ENCODE results near the gene NECTIN4. TPM values are rescaled to one million over a fixed set of nuclear protein-coding genes. Genes with fewer than 3 reads are reported as not detected.

Gene NECTIN4
- total RNA-seq = 0.66 TPM
- polyA plus RNA-seq = 4.7 TPM
- long read RNA-seq, donor 1 = 0 reads
- long read RNA-seq, donor 2 = 0 reads
- long read RNA-seq, donor 3 = 0 reads
- long read RNA-seq, donor 4, partial matches to known transcripts = 13 of 57 reads
- long read RNA-seq, donor 4, other reads (novel, unspliced or antisense) = 44 of 57 reads
- long read RNA-seq, donor 5 = 0 reads
- long read RNA-seq, donor 6 = 0 reads
- long read RNA-seq, donor 7, partial matches to known transcripts = 50 of 103 reads
- long read RNA-seq, donor 7, other reads (novel, unspliced or antisense) = 53 of 103 reads
- long read RNA-seq, donor 8 = 0 reads
- long read RNA-seq, donor 9 = 0 reads
- long read RNA-seq, donor 10 = 0 reads

DNA sequence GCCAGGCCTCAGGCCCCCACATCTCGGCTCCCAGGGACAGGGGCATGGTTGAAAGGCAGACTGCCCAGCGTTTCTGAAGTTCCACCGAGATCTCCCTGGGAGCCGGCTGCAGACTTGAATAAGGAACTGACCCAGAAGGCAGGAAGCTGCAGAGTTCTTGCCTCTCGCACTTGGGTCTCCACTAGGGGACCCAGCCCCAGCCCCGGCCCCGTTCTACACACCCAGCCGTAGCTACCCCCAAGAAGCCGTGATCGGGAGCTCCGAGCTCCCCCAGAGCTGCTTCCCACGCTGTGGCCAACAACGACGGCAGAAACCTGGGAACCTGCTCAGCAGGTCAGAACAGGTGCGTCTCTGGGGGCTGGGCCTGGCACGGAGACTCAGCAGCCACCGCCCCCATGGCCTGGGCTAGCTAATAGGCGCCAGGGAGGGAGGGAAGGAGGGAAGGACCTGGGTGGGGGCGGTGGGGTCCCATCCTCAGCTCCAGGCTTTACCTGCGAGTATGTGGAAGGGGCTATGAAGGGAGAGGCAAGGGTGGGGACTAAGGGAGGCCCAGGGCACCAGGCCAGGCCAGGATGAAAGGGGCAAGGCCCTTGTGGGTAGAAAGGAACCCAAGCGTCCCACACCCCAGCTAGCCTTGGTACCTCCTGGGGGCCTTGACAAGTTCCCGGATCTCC is at the start of gene NECTIN4:
NECTIN4 (minus strand) TSS at position 308 of the 674 bp plus-strand sequence; CDS start at position 46, 262 bp downstream.
- no peak for DNase-seq (ENCODE audit: low read depth in 6 of 9, low spot score in 9 of 9)
- H3K9me3 ChIP-seq (ENCODE audit: control insufficient read depth in 2 of 2, insufficient read depth in 1 of 2, low read length in 1 of 2) = no peaks in the 10 kb centered on the region
- H3K4me1 ChIP-seq (ENCODE audit: control insufficient read depth in 2 of 2, insufficient read depth in 2 of 2, low read length in 2 of 2) = peaks cover 0 to 3% of the 10 kb centered on the region in 2 donors
- no peaks in the 10 kb centered on the region for H3K36me3 ChIP-seq (ENCODE audit: control insufficient read depth in 2 of 2, insufficient read depth in 2 of 2, low read length in 1 of 2)
- 88% methylated on average over 22 of the region's 22 CpGs for WGBS
- no peak within 1 kb of the TSS for H3K4me3 ChIP-seq (ENCODE audit: low read length in 2 of 2)
- H3K27me3 ChIP-seq (ENCODE audit: control insufficient read depth in 2 of 2, insufficient read depth in 1 of 2, low read length in 1 of 2) = no peaks in the 10 kb centered on the region
- no peak within 1 kb of the TSS for H3K27ac ChIP-seq (ENCODE audit: low read depth in 1 of 2, low read length in 1 of 2)

DNA sequence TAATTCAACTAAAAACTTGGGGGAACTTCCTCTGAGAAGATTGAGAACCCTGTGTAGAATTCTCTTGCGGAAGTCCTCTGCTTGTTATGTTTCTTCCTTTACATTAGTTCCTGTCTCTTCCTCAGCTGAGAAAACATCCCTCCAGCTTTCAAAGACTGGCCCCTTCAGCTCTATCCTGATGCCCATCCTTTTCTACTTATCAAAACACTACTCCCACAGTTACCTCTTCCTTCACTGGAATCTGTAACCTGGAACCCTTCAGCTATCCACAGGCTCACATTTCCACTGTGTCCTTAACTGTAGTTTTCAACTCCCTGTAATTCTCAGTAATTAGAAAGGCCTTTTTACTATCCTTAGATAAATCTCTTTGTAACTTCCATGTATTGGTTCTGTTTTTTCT is 49.1 kb upstream of the NECTIN4 start:
- no peaks in the 10 kb centered on the region for H3K27me3 ChIP-seq (ENCODE audit: control insufficient read depth in 2 of 2, insufficient read depth in 1 of 2, low read length in 1 of 2)
- peaks cover 3 to 6% of the 10 kb centered on the region in 2 donors for H3K4me1 ChIP-seq (ENCODE audit: control insufficient read depth in 2 of 2, insufficient read depth in 2 of 2, low read length in 2 of 2)
- H3K9me3 ChIP-seq (ENCODE audit: control insufficient read depth in 2 of 2, insufficient read depth in 1 of 2, low read length in 1 of 2) = no peaks in the 10 kb centered on the region
- WGBS = 94% methylated on average over 1 of the region's 1 CpG
- H3K36me3 ChIP-seq (ENCODE audit: control insufficient read depth in 2 of 2, insufficient read depth in 2 of 2, low read length in 1 of 2) = peaks cover 0 to 3% of the 10 kb centered on the region in 2 donors
- H3K4me3 ChIP-seq (ENCODE audit: low read length in 2 of 2) = no peak overlapping the region
- H3K27ac ChIP-seq (ENCODE audit: low read depth in 1 of 2, low read length in 1 of 2) = no peak overlapping the region
- no peak for DNase-seq (ENCODE audit: low read depth in 6 of 9, low spot score in 9 of 9)

DNA sequence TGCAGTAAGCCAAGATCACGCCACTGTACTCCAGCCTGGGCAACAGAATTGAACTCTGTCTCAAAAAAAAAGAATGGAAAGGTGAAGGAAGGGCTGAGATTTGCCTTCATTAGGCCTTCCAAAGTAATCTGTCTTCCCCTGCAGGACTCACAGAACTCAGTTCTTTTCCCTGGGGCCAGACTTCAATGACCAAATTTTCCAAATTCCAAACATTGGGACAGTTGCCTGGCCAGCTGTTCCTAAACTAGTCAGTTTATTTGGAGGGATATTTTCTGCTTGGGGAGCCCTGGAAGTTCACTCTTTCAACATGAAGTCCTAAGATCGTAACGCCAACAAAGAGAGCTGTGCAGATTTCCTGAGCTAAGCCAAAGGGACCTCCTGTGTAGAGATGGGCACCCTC is 48.5 kb upstream of the NECTIN4 start:
- Histone ChIP-seq H3K27me3 (ENCODE audit: control insufficient read depth in 2 of 2, insufficient read depth in 1 of 2, low read length in 1 of 2) (no peaks in the 10 kb centered on the region), H3K9me3 (ENCODE audit: control insufficient read depth in 2 of 2, insufficient read depth in 1 of 2, low read length in 1 of 2) (no peaks in the 10 kb centered on the region), H3K27ac (ENCODE audit: low read depth in 1 of 2, low read length in 1 of 2) (no peak overlapping the region), H3K4me3 (ENCODE audit: low read length in 2 of 2) (no peak overlapping the region), H3K4me1 (ENCODE audit: control insufficient read depth in 2 of 2, insufficient read depth in 2 of 2, low read length in 2 of 2) (peaks cover 6 to 8% of the 10 kb centered on the region in 2 donors), H3K36me3 (ENCODE audit: control insufficient read depth in 2 of 2, insufficient read depth in 2 of 2, low read length in 1 of 2) (peaks cover 0 to 3% of the 10 kb centered on the region in 2 donors)
- WGBS = 96% methylated on average over 3 of the region's 3 CpGs
- no peak for DNase-seq (ENCODE audit: low read depth in 6 of 9, low spot score in 9 of 9)

DNA sequence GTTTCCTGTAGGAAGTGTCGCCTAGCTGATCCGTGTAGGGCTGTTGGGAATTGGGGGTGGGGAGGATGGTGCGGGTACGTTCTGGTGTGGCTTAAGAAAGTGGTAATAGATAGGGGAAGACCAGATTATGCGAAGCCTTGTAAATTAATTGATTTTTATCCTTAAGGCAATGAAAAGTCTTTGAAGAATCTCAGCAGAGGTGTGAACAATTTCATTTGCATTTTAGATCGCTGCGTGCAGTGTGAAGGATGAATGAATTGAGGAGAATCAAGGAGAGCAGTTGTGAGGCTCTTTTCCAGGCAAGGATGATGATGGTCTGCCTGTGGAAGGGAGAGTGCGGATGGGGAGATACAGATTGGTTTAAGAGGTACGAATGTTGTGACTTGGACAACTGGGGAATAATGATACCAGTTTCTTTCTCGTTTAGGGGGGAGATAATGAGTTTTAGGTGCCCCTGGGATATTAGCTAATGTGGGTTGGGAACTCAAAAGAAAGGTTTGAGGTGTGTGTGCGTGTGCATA is 43.9 kb upstream of the NECTIN4 start:
- H3K36me3 ChIP-seq (ENCODE audit: control insufficient read depth in 2 of 2, insufficient read depth in 2 of 2, low read length in 1 of 2) = peaks cover 0 to 26% of the 10 kb centered on the region in 2 donors
- peak overlapping the region; percentile 63 to 80 for H3K4me3 ChIP-seq (ENCODE audit: low read length in 2 of 2)
- no peaks in the 10 kb centered on the region for H3K9me3 ChIP-seq (ENCODE audit: control insufficient read depth in 2 of 2, insufficient read depth in 1 of 2, low read length in 1 of 2)
- H3K27me3 ChIP-seq (ENCODE audit: control insufficient read depth in 2 of 2, insufficient read depth in 1 of 2, low read length in 1 of 2) = no peaks in the 10 kb centered on the region
- no peak for DNase-seq (ENCODE audit: low read depth in 6 of 9, low spot score in 9 of 9)
- WGBS = 13% methylated on average over 11 of the region's 11 CpGs
- peak overlapping the region; percentile 80 to 93 for H3K27ac ChIP-seq (ENCODE audit: low read depth in 1 of 2, low read length in 1 of 2)
- H3K4me1 ChIP-seq (ENCODE audit: control insufficient read depth in 2 of 2, insufficient read depth in 2 of 2, low read length in 2 of 2) = peaks cover 17 to 27% of the 10 kb centered on the region in 2 donors

DNA sequence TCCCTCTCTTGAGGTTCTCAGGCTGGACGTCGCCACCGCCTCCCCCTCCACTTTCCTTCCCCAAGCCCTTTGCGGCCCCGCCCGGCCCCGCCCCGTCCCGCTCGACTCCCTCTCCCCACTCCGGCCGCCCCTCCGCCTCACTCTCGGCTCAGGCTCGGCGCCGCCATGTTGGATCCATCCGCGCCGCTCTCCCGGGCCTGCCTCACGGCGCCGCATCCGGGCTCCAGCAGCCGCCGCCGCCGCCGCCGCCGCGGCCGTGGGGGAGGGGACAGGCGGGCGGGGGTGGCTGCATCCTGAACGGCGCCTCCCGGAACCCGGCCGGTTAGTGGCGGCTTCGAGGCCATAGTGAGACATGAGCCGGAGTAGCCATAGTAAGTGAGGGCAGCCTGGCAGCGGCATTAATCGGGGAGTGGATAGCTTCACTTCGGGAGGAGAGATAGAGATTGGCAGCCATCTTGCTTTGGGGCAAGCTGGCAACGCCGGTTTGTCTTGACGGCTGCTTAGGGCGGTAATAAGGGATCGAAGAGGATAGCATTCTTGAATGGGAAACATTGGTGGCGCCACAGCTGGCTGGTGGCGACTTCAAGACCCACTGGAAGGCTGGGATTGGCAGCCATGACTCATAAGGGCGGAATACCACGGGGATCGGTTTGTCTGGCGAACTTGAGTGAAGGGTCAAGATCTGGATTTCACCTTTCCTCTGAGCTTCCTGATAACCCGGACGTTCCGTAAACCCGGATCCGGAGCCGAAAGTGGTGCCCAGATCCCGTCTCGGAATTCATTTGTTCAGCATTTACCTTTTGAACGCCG is 43.3 kb upstream of the NECTIN4 start, which contains the start of gene DEDD:
DEDD (minus strand) TSS at position 258 of the 810 bp plus-strand sequence. CDS start 8,205 bp downstream, outside the sequence.
- WGBS = under 1% methylated on average over 68 of the region's 68 CpGs
- H3K27ac ChIP-seq (ENCODE audit: low read depth in 1 of 2, low read length in 1 of 2) = peak within 1 kb of the TSS; percentile 80 to 93
- peaks cover 23 to 29% of the 10 kb centered on the region in 2 donors for H3K4me1 ChIP-seq (ENCODE audit: control insufficient read depth in 2 of 2, insufficient read depth in 2 of 2, low read length in 2 of 2)

DNA sequence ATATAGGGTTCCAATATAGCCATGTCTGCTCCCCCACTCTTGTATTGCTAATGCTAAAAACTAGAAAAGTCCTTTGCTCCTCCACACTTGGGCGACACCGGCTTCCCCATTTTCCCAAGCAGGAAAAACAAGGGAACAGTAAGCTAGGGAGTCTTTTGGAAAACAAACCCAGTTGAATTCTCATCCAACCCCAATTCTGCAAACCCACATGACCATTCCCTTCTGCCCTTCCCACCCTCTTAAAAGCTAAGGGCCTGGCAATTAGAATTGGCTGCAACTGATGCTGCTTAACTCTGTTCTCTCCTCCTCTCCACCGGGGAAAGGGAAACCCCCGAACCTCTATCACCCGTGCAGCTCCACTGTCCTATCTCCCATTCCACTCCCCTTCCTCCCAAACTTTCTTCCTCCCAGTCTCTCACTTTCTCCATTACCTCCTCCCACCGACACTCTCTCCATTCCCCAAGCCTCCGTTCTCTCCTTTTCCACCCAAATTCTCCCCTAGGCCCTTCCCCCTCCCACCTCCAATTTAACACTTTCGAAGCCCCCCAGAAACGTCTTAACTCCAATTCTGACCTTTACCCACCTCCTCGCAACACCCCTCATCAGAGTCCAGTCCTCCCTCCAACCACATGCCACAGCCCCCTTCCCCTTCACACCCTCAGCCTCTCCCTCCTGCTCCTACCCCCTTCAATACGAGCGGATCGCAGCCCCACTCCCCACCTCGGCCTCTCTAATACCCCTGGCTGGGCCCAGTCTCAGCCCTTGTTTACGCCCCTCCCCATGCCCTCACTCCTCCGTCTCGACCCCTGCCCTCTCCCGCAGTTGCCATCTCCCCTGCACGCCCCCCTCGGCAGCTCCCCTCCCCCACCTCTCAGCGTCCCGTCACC is 42.4 kb upstream of the NECTIN4 start:
- no peaks in the 10 kb centered on the region for H3K27me3 ChIP-seq (ENCODE audit: control insufficient read depth in 2 of 2, insufficient read depth in 1 of 2, low read length in 1 of 2)
- peak overlapping the region; percentile 63 to 80 for H3K4me3 ChIP-seq (ENCODE audit: low read length in 2 of 2)
- peak in 2 of 9 donors; percentile 10 to 37 for DNase-seq (ENCODE audit: low read depth in 6 of 9, low spot score in 9 of 9)
- H3K36me3 ChIP-seq (ENCODE audit: control insufficient read depth in 2 of 2, insufficient read depth in 2 of 2, low read length in 1 of 2) = peaks cover 5 to 38% of the 10 kb centered on the region in 2 donors
- peaks cover 23 to 30% of the 10 kb centered on the region in 2 donors for H3K4me1 ChIP-seq (ENCODE audit: control insufficient read depth in 2 of 2, insufficient read depth in 2 of 2, low read length in 2 of 2)
- 9% methylated on average over 22 of the region's 22 CpGs for WGBS
- H3K9me3 ChIP-seq (ENCODE audit: control insufficient read depth in 2 of 2, insufficient read depth in 1 of 2, low read length in 1 of 2) = no peaks in the 10 kb centered on the region
- peak overlapping the region; percentile 67 to 93 for H3K27ac ChIP-seq (ENCODE audit: low read depth in 1 of 2, low read length in 1 of 2)

More for the DNA sequence above, 43.3 kb upstream of the NECTIN4 start, which contains the start of gene DEDD:
- peak within 1 kb of the TSS; percentile 63 to 80 for H3K4me3 ChIP-seq (ENCODE audit: low read length in 2 of 2)
- DNase-seq (ENCODE audit: low read depth in 6 of 9, low spot score in 9 of 9) = peak; percentile 68 to 96 (median 88)
- no peaks in the 10 kb centered on the region for H3K27me3 ChIP-seq (ENCODE audit: control insufficient read depth in 2 of 2, insufficient read depth in 1 of 2, low read length in 1 of 2)
- no peaks in the 10 kb centered on the region for H3K9me3 ChIP-seq (ENCODE audit: control insufficient read depth in 2 of 2, insufficient read depth in 1 of 2, low read length in 1 of 2)
- H3K36me3 ChIP-seq (ENCODE audit: control insufficient read depth in 2 of 2, insufficient read depth in 2 of 2, low read length in 1 of 2) = peaks cover 2 to 32% of the 10 kb centered on the region in 2 donors

DNA sequence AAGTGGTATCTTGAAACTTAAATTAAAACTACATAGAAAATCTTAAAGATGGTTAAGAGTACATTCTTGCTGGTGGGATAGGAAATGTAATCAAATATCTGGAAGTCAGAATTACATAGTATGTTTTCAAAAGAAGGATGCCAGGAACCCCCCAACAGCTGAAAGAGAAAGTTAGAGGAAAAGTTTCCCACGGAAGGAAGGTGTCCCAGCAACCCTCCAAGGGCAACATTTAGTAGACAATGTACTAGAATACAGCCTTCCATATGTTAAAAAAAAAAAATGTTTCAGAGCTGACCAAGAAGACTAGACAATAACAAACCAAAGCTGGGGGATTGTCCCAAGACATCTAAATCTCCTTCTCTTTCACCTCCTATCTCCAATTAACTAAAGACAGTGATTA is 40.9 kb upstream of the NECTIN4 start:
- Histone ChIP-seq H3K27me3 (ENCODE audit: control insufficient read depth in 2 of 2, insufficient read depth in 1 of 2, low read length in 1 of 2) (no peaks in the 10 kb centered on the region), H3K36me3 (ENCODE audit: control insufficient read depth in 2 of 2, insufficient read depth in 2 of 2, low read length in 1 of 2) (peaks cover 8 to 49% of the 10 kb centered on the region in 2 donors), H3K9me3 (ENCODE audit: control insufficient read depth in 2 of 2, insufficient read depth in 1 of 2, low read length in 1 of 2) (no peaks in the 10 kb centered on the region), H3K4me1 (ENCODE audit: control insufficient read depth in 2 of 2, insufficient read depth in 2 of 2, low read length in 2 of 2) (peaks cover 23 to 30% of the 10 kb centered on the region in 2 donors), H3K27ac (ENCODE audit: low read depth in 1 of 2, low read length in 1 of 2) (no peak overlapping the region), H3K4me3 (ENCODE audit: low read length in 2 of 2) (no peak overlapping the region)
- WGBS = 90% methylated on average over 1 of the region's 1 CpG
- no peak for DNase-seq (ENCODE audit: low read depth in 6 of 9, low spot score in 9 of 9)
